Right cardiac atrium (tissue), 5 donors: ENCODE data around the gene COMTD1. TPM values are rescaled to one million over a fixed set of nuclear protein-coding genes. Genes with fewer than 3 reads are reported as not detected.
A peak's percentile ranks its signal among the peaks of the same experiment; 100 is the strongest.

Source experiments
- ATAC-seq, 2 donors: fragments of 200-7000 bp; cut with Tn5 transposase; one replicate each; pipeline versions ENCODE4 v1.8.0 to v1.9.1; 2020; ENCODE audit warnings: moderate library complexity in 2 of 2, mild to moderate bottlenecking in 1 of 2
- DNase-seq, 3 donors: peaks; one replicate each; pipeline ENCODE4 v3.0.0-alpha.2; 2020
- H3K27ac ChIP-seq: one replicate; pipeline ENCODE4 v1.5.1; 2013; ENCODE audit warnings: mild to moderate bottlenecking, low read length, control low read depth, moderate library complexity
- H3K27me3 ChIP-seq: one replicate; pipeline ENCODE4 v1.6.1; 2013; ENCODE audit not compliant: control insufficient read depth, insufficient read depth
- H3K4me1 ChIP-seq: one replicate; pipeline ENCODE4 v1.6.1; 2013; ENCODE audit warnings: low read length; ENCODE audit not compliant: control insufficient read depth, insufficient read depth
- H3K4me3 ChIP-seq: one replicate; pipeline ENCODE4 v1.5.1; 2013; ENCODE audit warnings: low read length, control low read depth
- H3K9me3 ChIP-seq: one replicate; pipeline ENCODE4 v1.6.1; 2013; ENCODE audit warnings: low read length; ENCODE audit not compliant: control insufficient read depth
- WGBS: extraction: QIAGEN DNeasy Blood & Tissue Kit; methylation state at CpG from one replicate; pipeline ENCODE4 v1.1.7; 2013; 5-methylcytosine and 5-hydroxymethylcytosine counted together
- intact Hi-C, 4 donors: fragments of 100-400 bp; cut with DNase I; formaldehyde crosslinking; loops; one replicate each; pipeline versions ENCODE4 v1.11.0 to v1.14.0; 2022 to 2023
- polyA plus RNA-seq: library from polyadenylated mRNA; stranded (reverse); fragments of 200-250 nt; gene quantifications from one replicate; pipeline ENCODE4 v1.2.3, GENCODE V29; 2013
- total RNA-seq, 4 donors: library from RNA; stranded (reverse); fragmentation: NEBNext Ultra II Directional; extraction: Animal tissue kit (Norgen Biotek cat#: 25700); gene quantifications; one replicate each; pipeline ENCODE4 v1.2.1, GENCODE V29; 2021
- donor health status: healthy with polysubstance abuse.
- donor health status: DM: no; HTN: yes; CAD: no.
- donor health status: DM: no; HTN: no; CAD: no.
- donor health status: DM: no; HTN: yes; CAD: no; lungs with severe emphysema.
- donor health status: DM: yes; HTN: yes; CAD: no.

COMTD1 gene
- total and polyA plus RNA-seq, 5 donors, result 17.3 to 44.1 (median 21.3) TPM

DNA sequence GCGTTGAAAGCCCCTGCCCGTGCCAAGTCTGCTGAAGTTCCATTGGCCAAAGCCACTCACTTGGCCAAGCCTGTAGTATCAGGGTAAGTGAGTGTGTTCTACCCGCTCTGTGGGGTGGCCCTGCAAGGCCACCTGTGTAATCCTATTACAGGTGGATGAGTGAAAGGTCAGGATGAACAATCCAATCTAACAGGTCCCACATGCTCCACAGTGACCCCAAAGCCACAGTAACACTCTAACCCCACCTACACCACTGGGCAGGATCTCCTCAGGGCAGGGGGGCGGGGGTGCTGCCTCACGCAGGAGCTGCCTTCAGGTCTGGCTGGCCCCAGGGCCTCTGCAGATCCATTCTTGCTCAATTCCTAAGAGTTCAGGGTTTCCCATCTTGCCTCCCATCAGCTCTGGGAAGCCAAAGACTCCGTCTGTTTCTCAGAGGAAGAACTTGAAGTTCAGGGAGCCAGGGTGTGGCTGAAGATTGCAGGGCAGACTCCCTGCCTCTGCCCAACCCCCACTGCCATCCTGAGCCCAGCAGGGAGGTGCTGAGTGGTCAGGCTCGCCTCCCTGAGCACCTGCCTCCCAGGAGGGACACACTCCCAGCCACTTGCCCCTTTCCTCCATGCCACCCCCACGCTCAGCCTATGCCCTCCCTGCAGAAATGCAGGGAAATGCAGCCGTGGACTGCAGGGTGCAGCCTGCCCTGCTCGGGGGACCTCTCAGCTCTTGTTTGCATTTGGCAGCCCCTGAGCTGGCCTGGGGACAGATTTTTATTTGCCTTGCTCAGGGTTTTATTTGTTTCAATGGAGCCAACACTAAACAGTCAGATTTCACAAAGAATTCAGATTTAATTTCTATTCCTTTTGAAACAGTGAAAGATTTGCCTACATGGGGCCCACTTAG, 9.8 kb upstream of the COMTD1 start:
- H3K4me3 ChIP-seq, result no peak overlapping the region
- 80% methylated on average over 10 of the region's 10 CpGs for WGBS
- intact Hi-C loops, result loop anchor here in 1 of 4 donors (10.0 kb wide), 1 partner anchor 981 kb away; no protein-coding TSS in a partner anchor
- H3K4me1 ChIP-seq, result no peaks in the 10 kb centered on the region
- H3K9me3 ChIP-seq, result no peaks in the 10 kb centered on the region
- no peaks in the 10 kb centered on the region for H3K27me3 ChIP-seq
- DNase-seq (no peak), ATAC-seq (peak in 1 of 2 donors; percentile 24)
- no peak overlapping the region for H3K27ac ChIP-seq

DNA sequence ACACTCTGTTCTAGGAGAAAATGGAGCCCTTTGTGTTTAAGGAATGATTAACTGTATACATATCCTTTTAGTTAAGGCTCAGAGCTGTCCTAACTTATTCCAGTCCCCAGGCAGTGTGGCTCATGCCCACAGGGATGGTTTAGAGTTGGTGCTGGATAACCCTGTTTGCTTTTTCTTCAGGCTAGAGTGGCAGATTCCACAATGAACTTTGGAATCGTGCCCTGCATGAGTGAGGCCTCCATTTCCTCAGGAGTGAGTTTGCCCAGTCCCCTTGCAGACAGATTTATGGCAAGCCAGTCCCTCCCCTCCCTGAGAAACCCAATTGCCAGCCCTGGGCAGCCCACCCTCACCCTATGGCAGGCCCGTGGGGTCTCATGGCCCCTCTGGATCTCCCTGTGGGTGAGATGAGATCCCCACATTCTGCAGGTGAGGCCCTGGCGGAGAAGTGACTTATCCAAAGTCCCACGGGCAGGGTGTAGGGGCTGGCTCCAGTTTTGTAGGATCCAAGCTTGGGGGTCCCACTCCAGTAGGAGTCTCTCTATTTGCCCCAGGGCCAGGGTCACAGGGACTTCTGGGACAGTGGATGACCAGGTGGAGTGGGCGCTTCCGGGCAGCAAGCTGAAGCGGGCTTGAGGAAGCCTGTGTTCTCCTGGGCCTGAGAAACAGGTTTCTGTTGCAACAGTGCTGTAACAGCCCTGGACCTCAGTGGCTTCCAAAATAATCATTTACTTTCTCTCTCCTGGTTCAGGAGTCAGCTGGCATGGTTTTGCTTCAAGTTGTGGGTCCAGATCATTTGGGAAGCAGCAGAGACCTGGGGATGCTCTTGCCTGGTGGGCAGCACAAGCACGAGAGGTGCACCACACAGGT, 9.0 kb upstream of the COMTD1 start:
- WGBS, result 84% methylated on average over 8 of the region's 8 CpGs
- no peaks in the 10 kb centered on the region for H3K4me1 ChIP-seq
- no peaks in the 10 kb centered on the region for H3K27me3 ChIP-seq
- no peak for DNase-seq
- no peaks in the 10 kb centered on the region for H3K9me3 ChIP-seq
- no peak for ATAC-seq
- intact Hi-C loops, result loop anchor here in 1 of 4 donors (10.0 kb wide), 1 partner anchor 980 kb away; no protein-coding TSS in a partner anchor
- H3K4me3 ChIP-seq, result no peak overlapping the region
- H3K27ac ChIP-seq, result no peak overlapping the region

DNA sequence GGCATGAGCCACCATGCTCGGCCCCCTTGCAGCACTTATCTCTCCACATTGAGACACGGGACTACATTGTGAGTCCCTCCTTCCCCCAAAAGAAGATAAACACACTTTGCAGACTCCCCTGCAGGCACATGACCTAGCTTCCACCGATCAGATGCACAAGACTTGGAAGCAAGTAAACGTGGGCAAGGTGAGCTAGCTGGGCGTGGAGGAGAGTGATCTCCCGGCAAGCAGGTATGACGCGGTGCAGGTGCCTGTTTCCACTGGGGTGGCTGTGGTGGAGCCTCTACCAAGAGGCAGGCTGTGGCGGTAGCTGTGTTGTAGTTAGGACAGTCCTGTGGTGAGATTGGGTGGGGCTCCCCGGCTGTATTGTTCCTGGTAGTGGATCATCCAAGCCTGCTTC, 7.7 kb upstream of the COMTD1 start:
- 79% methylated on average over 10 of the region's 10 CpGs for WGBS
- no peaks in the 10 kb centered on the region for H3K4me1 ChIP-seq
- intact Hi-C loops, result loop anchor here in 1 of 4 donors (10.0 kb wide), 1 partner anchor 979 kb away; no protein-coding TSS in a partner anchor
- no peak overlapping the region for H3K4me3 ChIP-seq
- ATAC-seq, result no peak
- H3K27me3 ChIP-seq, result no peaks in the 10 kb centered on the region
- H3K9me3 ChIP-seq, result no peaks in the 10 kb centered on the region
- DNase-seq, result no peak
- H3K27ac ChIP-seq, result no peak overlapping the region

DNA sequence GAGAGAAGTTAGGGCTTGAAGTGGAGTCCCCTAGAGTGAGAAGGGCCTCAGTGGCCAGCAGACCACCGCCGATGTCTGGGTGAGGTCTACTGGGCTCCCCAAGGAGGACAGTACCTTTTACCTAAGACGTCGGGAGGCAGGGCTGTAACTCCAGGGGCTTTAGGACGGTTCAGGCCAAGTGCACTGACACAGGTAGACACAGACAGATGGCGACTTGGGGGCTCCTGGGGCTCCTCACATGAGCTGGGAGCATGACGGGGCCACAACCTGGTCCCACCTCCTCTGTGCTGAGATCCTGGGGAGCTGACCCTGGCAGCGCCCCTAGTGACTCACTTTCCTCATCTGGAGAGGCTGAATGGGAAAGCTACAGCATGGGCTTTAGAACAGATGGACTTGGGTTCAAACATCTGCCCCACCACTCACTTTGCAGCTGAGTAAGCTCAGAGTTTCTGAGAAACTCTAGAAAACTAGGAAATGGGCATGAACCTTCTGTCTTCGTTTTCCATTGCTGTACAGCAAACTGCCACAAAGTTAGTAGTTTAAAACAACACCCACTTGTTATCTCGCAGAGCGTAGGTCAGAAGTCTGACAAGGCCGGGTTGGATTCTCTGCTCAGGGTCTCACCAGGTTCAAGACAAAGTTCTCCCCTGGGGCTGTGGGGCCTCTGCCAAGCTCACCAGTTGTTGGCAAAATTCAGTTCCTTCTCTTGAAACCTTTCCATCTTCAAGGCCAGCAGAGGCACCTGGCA, 4.7 kb upstream of the COMTD1 start:
- 90% methylated on average over 12 of the region's 12 CpGs for WGBS
- Histone ChIP-seq H3K4me3 (no peak overlapping the region), H3K4me1 (no peaks in the 10 kb centered on the region), H3K9me3 (no peaks in the 10 kb centered on the region), H3K27ac (no peak overlapping the region), H3K27me3 (no peaks in the 10 kb centered on the region)
- intact Hi-C loops, result loop anchor here in 1 of 4 donors (10.0 kb wide), 1 partner anchor 976 kb away; no protein-coding TSS in a partner anchor
- DNase-seq (no peak), ATAC-seq (no peak)

DNA sequence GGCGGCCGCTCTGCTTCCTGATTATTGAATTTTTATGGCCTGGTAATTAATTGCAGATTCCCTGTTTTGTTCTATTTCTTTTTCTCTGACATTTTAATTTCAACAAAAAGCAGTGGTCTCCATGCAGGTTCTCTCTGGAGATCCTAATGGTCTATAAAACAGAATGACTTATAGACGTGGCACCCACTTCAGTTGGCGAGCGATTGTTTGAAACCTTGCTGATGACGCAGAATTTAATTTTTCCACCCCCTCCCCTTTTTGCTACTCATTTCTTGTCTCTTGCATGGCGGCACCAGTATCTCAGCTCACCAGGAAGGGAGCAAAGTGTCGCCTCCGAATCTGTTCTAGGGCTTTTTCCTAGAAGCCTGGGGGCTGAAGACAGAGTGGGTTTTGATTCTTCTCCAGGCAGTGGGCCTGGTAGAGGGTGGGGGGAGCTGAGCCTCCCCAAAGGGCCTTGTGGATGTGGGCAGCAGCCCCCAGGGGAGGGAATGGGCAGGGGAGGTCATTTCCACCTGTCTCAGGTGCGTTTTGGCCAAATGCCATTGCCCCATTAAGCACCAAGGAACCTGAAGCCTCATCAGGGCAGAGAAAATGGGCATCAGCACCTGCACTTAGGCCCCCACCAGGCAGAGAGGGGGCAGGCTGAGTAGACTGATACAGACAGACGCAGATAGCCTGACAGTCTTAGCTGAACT, 3.5 kb upstream of the COMTD1 start:
- H3K9me3 ChIP-seq, result no peaks in the 10 kb centered on the region
- no peak overlapping the region for H3K27ac ChIP-seq
- no peaks in the 10 kb centered on the region for H3K4me1 ChIP-seq
- no peak overlapping the region for H3K4me3 ChIP-seq
- no peak for ATAC-seq
- no peaks in the 10 kb centered on the region for H3K27me3 ChIP-seq
- 89% methylated on average over 11 of the region's 11 CpGs for WGBS
- intact Hi-C loops, result loop anchor here (5.0 to 10.0 kb wide), 5 partner anchors 127 to 997 kb away; partner anchors contain the start of genes KAT6B (in 1 of the 4) and SAMD8 (in 1 of the 4)
- DNase-seq, result no peak

DNA sequence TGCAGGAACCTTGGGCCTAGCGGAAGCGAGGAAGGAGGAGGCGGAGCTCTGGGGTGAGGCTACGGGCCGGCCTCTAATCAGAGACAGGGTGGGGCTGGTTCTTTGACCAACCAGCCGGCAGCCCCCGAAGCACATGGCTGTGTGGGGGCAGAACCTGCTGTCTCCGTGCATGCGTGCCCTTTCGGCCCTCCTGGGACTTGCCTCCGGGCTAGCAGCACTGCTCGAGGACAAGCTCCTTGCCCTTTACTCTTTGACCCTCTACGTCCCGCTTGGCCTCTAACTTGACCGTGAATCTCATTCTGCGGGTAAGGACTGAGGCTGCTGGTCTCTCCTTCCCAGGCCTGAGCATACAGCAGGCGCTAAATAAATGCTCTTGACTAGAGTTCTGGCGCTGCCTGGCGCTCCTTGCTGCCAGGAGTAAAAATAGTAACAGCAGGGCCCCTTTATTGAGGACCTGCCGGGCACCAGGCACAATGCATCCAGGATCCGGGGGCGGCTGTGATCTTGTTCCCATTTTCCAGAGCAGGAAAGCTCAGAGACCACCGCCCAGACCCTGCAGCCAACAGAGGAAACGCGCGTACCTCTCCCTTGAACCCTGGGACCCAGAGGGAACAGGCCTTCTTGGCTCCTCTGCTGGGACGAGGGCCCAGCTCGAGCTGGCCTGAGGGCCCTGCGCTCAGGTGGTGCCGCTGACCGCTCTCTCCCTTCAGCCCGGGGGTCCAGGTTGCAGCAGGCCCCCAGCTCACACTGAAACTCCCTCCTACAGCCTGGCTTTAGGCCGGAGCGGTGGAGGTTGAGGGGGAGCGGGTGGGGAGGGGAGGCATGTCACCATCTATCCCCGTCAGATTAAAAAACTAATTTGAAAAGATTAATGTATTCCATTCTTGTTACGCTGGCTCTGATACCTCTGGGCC, 2.7 kb upstream of the COMTD1 start:
- ATAC-seq (no peak), DNase-seq (peak in 1 of 3 donors; percentile 74)
- H3K4me3 ChIP-seq, result no peak overlapping the region
- WGBS, result 89% methylated on average over 37 of the region's 37 CpGs
- no peaks in the 10 kb centered on the region for H3K27me3 ChIP-seq
- no peak overlapping the region for H3K27ac ChIP-seq
- no peaks in the 10 kb centered on the region for H3K9me3 ChIP-seq
- no peaks in the 10 kb centered on the region for H3K4me1 ChIP-seq
- intact Hi-C loops, result loop anchor here (5.0 to 10.0 kb wide), 5 partner anchors 126 to 996 kb away; partner anchors contain the start of genes KAT6B (in 1 of the 4) and SAMD8 (in 1 of the 4)

DNA sequence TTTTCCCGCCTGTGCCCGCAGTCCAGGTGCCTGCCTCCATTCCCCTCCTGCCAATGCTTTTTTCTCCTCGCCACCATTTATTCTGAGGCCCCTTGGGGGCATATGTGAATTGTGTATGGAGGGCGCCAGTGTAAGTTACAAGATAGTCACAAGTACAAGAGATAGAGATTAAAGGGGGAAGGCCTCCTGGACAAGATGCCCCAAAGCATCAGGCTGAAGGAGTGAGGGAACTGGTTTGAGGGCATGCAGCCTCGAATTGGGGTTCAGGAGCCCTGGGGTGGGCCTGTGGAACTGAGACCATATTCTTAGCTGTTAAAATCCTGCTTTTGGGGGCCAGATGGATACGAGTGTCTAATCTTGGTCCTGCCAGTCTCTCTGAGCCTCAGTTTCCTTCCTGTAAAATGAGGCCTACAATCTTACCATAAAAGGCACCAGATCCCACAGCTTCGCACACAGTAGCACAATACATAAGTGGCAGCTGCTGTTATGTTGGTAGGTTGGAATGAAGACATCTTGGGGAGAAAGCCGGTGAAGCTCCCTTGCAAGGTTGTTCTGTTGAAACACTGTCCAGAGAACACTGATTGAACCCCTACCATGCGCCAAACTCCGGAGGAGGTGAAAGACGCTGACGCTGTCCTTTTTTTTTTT, 545 bp upstream of the COMTD1 start:
- WGBS, result 49% methylated on average over 12 of the region's 12 CpGs
- DNase-seq, result no peak
- H3K4me3 ChIP-seq, result no peak overlapping the region

DNA sequence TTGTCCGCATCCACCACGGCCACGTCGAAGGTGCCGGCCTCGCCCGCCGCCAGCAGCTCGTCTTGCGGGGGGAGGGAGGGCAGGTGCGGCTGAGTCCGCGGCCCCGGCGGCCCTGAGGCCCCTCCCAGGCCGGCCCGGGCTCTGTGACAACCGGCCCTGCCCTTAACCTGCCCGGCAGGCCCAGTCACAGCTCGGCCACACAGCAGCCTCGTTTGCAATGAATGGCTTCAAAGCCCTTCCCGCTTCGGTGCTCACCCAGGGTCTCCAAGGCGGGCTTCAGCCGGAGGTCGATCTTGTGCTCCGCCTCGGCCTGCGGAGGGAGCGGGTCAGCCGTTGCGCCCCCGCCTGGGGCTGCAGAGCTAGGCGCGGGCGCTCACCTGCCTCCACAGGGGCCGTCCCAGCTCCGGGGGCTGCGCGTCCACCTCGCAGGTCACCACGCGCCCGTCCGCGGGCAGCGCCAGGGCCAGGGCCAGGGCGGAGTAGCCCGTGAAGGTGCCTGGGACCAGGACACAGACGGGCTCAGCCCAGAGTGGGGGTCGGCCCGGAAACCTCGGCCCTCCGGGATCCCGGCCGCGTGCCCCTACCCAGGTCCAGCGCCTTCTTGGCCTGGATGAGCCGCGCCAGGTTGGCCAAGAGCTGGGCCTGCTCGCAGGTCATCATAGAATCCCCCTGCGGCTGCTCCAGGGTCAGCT, 928 bp downstream of the COMTD1 start:
- under 1% methylated on average over 62 of the region's 62 CpGs for WGBS

More for the DNA sequence above, 545 bp upstream of the COMTD1 start:
- Histone ChIP-seq H3K4me1 (no peaks in the 10 kb centered on the region), H3K27ac (no peak overlapping the region), H3K9me3 (no peaks in the 10 kb centered on the region), H3K27me3 (no peaks in the 10 kb centered on the region)
- no peak for ATAC-seq
- intact Hi-C loops, result loop anchor here (5.0 to 10.0 kb wide), 5 partner anchors 124 to 994 kb away; partner anchors contain the start of genes KAT6B (in 1 of the 4) and SAMD8 (in 1 of the 4)

More for the DNA sequence above, 928 bp downstream of the COMTD1 start:
- Histone ChIP-seq H3K9me3 (no peaks in the 10 kb centered on the region), H3K4me1 (no peaks in the 10 kb centered on the region), H3K4me3 (peak overlapping the region; percentile 85), H3K27ac (peak overlapping the region; percentile 43), H3K27me3 (no peaks in the 10 kb centered on the region)
- ATAC-seq (peak; percentile 9 to 27), DNase-seq (peak in 2 of 3 donors; percentile 78 to 83)
- intact Hi-C loops, result loop anchor here (5.0 to 10.0 kb wide), 6 partner anchors 48 to 993 kb away; partner anchors contain the start of genes KAT6B (in 1 of the 4) and SAMD8 (in 1 of the 4)
